Measurements from ENCODE around the gene RIOK3.
A peak's percentile ranks its signal among the peaks of the same experiment; 100 is the strongest.
"Not testable (repeated sequence)": the region's sequence is repeated elsewhere in the genome, so short reads cannot be mapped to it uniquely, and the experiment has no call there.

RIOK3 gene, protein sequence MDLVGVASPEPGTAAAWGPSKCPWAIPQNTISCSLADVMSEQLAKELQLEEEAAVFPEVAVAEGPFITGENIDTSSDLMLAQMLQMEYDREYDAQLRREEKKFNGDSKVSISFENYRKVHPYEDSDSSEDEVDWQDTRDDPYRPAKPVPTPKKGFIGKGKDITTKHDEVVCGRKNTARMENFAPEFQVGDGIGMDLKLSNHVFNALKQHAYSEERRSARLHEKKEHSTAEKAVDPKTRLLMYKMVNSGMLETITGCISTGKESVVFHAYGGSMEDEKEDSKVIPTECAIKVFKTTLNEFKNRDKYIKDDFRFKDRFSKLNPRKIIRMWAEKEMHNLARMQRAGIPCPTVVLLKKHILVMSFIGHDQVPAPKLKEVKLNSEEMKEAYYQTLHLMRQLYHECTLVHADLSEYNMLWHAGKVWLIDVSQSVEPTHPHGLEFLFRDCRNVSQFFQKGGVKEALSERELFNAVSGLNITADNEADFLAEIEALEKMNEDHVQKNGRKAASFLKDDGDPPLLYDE

DNA sequence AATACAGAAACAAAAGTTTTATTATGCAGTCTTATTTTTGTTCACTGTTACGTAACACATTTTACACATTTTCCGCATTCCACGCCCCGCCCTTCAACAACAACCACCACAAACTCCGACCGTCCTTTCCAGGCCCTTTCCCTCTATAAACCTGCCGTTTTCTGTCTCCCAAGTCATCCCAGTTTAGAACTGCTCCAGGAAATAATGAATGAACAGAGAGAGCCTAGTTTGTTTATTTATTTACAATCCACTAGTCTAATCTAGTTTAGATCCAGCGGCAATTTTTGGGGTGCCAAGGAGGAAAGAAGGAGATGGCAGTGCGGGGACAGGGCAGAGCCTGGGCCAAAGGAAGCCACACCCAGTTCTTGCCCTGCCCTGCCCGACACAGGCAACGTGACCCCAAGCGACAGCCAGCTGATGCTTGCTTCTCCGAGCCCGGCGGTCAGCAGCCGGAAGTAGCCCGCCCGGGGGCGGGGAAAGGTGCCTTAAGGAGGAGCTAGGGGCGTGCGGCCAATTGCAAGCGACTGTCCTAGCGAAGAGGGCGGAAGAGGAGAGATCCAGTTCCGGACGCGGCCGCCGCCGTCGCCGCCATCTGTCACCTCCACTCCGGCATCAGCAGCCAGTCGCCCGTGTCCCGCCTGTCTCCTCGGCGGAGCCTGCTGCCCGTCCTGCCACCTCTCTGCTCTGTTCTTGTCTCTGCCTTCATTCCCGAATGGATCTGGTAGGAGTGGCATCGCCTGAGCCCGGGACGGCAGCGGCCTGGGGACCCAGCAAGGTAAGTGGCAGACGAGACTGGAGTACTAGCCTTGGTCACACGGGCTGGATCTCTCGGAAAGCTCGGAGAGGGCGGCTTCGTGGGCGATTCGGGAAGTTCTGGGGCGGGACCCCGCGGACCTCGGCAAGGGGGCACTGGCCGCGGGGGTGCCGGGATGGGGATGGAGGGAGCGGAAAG, at the start of gene RIOK3:
RIOK3 (plus strand) TSS at position 560 of the 952 bp plus-strand sequence; CDS start at position 713, 153 bp downstream.
- peak; percentile 75 to 79 for DNase-seq (ENCODE audit: low read depth in 2 of 2)

DNA sequence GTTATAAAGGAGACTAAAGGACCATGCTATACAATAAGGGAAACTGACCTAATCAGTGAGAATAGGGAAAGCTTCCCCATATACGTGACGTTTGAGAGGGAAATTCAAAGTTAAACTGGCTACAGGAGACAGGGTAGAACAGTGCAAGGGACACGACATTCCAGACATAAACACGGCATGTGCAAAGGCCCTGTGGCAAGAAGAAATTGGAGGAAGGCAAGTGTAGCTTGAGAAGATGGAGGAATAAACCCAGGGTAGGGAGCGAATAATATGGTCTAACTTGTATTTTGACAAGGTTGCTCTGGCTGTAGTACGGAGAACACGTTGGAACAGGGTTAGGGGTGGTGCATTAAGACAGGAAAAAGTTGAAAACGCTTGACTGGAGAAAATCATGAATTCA, 49.8 kb upstream of the RIOK3 start:
- DNase-seq (ENCODE audit: low read depth in 2 of 2): no peak

DNA sequence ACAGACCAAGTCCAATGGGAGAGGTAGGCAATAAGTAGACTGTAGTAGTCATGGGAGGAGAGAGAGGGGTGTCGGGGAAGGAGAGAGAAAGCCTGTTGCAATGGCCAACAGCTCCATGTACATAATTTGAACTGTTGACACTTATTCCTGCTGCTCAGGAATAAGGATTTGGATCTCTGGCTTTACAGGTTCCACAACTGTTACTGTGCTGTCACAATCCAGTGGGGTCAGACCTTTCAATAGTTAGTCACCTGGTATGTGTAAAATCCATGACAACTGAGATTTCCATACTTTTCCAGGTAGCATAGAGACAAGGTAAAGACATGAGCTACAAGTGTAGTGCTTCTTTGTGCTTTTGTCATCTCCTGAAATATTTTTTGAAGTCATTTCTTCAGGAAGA, 47.5 kb upstream of the RIOK3 start:
- DNase-seq (ENCODE audit: low read depth in 2 of 2): no peak

DNA sequence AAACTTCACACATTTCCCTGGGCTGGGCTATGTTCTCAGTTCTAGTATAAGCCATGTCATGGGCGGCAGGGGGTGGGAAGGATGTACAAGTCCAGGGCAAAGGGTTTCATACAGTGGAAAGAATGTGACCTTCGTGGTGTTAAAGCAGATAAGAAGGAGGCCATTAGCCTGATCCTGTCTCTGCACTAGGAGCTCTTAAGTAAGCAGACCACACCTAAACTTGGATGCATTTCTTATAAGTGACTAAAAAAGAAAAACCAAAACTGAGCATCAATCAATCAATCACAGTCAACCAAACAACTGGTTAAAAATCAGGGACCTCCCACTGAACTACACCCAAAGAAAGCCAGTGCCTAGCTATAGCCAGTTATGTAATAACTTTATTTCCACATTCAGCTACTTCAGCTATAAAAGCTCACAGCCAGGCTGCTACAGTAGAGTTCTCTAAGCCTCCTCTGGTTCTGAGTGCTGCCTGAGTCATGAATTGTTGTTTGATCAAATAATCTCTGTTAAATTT, 46.8 kb upstream of the RIOK3 start:
- DNase-seq (ENCODE audit: low read depth in 2 of 2): no peak

DNA sequence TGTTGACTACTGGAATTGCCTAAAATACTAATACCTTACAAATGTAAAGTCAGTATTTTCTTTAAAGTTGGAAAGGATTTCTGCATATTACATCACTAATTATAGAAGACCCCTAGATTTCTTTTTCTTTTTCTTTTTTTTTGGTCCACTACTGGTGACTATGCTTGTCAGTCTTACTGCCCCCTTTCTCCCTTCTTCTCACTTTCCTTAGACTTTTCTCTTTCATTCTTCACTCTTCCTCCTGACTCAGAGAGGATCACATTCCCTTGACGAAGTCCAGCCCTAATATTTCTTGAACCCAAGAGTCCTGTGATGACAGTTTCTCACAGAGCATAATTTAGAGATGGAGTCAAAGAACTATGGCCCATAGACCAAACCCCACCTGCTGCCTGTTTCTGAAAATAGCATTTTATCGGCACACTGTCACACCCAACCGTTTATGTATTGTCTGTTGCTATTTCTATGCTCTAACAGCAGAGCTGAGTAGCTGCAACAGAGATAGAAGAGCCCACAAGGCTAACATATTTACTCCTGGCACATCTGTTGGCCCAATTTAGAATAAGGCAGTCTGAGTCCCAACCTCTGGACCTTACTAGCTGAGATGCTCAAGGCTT, 40.6 kb upstream of the RIOK3 start:
- no peak for DNase-seq (ENCODE audit: low read depth in 2 of 2)

DNA sequence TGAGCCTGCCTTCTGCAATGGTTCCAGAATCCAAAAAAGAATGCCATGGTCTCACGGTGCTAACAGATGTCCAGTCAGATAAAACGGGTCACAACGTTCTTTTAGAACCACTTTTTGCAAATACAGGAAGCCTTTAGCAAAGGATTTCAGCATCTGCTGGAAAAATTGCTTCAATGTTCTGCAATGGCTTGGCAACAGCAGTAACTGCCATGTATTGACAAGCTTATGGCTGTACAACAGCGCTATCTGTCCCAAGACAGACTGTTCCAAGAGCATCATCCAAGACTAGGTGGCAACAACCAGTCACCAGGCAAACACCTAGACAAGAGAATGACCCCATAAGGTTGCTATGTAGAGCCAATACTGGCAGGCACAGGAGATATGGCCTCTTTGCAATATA, 37.6 kb upstream of the RIOK3 start:
- no peak for DNase-seq (ENCODE audit: low read depth in 2 of 2)

DNA sequence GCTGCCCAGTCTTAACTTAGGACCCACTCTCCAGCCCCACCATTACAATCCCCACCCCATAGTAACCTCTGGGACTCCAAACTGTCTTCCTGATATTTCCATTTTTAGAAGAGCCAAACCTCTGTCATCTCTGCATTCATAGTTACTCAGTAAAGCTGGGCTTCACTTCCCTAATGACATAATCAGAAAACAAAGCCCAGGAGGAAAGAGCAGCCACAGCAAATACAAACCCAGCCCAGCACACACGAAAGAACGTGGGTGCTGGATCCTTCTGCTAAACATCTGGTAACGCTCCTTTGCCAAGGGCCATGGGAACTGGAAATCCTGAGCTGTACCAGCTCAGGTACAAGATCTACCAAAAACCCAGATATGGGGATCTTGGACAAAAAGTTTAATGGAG, 36.8 kb upstream of the RIOK3 start:
- no peak for DNase-seq (ENCODE audit: low read depth in 2 of 2)

DNA sequence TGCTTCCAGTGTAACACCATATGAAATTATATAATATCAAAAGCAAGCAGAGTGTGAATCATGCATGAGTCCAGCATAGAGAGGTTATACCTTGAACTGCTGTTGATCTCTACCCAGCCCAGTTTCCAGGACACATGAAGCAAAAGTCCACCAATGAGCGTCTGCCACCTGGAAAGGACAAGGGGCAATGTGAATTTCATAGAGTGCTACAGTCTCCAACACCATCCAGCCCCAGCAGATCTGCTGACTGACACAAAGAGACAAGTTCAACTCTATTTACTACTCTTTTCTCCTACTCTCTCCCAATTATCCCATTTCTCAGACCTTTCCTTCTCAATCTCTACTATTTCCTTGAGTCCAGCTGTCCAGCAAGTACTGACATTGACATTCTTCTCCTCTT, 31.8 kb upstream of the RIOK3 start:
- DNase-seq (ENCODE audit: low read depth in 2 of 2): no peak

DNA sequence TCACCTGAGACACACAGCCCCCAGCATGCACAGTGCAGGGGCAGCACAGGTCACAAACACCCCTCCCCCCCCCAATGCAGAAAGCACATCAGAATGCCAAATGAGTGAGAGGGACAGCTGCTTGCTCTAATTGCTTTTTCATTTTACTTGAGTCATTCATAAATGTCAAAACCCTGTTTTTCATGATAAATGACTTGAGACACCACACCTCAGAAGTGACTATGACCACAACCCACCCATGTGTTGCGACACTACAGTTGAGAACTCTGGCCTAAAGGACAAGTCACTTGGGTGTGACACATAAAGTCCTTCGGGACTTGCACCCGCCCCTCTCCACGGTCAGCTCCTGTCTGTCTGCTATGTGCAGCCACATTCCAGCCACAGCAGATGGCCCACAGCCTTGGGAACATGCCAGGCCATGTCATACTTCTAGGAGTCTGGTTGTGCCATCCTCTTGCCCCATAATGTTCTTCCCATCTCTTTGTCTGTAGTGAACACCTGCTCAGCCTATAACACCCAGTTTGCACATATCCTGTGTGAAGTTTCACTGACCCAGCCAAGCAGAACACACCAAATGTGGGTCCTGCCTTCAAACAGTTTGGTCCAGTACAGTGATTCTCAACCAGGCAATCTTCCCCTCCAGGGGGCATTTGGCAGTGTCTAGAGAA, 30.2 kb upstream of the RIOK3 start:
- DNase-seq (ENCODE audit: low read depth in 2 of 2): no peak

DNA sequence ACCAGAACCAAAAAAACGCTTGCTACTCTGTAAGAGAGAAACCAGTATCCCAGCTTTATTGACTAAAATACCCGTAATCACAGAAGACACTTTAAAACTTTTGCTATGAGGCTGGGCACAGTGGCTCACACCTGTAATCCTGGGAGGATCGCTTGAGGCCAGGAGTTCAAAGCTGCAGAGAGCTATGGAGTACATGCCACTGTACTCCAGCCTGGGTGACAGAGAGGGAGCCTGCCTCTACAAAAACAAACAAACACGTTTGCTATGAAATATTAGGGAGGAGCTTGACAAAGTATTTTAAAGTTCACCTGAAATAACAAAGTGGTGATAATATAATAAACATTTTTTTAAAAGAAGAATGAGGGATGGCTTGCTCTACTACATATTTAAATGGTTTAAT, 28.5 kb upstream of the RIOK3 start:
- DNase-seq (ENCODE audit: low read depth in 2 of 2): no peak

DNA sequence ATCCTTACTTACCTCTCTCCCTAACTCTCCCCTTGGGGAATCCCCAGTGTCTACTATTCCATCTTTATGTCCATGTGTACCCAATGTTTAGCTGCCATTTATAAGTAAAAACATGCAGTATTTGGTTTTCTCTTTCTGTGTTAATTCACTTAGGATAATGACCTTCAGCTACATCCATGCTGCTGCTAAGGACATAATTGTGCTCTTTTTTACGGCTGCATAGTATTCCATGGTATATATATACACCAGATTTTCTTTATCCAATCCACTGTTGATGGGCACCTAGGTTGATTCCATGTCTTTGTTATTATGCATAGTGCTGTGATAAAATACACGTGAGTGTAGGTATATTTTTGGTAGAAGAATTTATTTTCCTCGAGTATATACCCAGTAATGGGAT, 24.3 kb upstream of the RIOK3 start:
- no peak for DNase-seq (ENCODE audit: low read depth in 2 of 2)

DNA sequence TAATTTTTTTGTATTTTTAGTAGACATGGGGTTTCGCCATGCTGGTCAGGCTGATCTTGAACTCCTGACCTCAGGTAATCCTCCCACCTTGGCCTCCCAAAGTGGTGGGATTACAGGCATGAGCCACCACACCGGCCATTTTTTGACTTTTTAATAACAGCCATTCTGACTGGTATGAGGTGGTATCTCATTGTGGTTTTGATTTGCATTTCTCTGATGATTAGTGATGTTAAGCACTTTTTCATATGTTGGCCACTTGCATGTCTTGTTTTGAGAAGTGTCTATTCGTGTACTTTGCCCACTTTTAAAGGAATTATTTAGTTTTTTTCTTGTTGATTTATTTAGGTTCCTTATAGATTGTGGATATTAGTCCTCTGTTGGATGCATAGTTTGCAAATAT, 23.5 kb upstream of the RIOK3 start:
- DNase-seq (ENCODE audit: low read depth in 2 of 2): not testable (repeated sequence)

DNA sequence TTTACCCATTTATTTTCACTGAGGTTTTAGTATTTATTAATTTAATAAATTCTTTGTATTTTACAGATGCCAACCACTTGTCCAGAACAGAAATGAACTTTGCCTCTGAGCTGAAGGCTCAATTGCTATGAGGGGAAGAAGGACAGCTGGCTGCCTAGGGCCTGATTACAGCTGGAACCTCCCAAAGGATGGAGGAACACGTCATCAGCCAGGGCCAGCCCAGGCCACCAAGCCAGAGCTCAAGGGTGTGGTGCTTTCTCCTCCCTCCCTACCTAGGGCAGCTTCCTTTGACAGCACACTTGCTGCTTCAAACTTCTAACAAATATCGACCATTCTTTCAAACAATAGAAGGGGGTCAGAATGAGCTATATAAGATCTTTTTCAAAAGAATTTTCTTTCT, 19.7 kb upstream of the RIOK3 start:
- DNase-seq (ENCODE audit: low read depth in 2 of 2): no peak

DNA sequence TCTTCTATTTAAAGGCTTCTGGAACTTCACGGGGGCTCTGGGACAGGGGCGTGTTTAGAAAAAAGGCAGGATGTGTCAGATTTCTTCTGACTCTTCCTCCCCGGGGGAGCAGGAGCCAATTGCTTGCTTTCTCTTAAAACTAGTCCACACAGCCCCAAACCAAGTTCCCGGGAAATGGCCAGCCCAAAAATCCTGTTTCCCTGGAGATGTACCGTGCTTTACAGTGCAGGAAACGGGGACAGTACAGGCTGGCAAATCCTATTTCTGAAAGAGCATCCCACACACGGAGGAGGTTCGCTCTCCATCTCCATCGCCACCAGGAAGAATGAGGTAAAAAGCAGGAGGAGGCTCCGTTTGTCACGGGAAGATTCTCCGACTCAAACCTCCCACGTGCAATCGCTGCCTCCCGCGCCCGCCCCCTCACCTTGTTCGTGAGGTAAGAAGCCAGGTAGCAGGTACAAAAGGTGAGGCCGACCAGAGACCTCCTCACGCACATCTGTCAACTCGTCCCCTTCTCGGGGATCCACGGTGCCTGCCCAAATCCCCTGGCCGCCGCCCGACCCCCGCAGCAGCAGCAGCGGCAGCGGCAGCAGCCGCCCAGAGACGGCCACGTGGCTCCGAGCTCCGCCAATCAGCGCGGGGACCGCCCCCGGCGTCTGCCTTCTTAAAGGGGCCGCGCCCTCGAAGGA, 15.6 kb upstream of the RIOK3 start:
- peak; percentile 54 to 59 for DNase-seq (ENCODE audit: low read depth in 2 of 2)

DNA sequence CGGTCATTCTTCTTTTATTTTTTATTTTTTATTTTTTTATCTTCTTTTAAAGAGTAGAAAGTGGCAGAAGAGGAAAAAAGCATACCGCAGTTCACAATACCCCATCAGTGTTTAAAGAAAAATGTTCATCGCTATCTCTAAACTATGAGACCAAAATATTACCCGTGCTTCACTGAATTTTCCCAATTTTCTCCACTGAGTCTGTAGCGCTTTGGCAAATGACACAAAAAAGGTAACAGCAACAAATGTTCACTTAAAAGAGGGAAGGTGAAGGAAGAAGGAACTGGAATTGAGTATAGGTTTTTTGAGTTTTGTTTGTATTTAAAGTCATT, 15.1 kb upstream of the RIOK3 start:
- no peak for DNase-seq (ENCODE audit: low read depth in 2 of 2)

DNA sequence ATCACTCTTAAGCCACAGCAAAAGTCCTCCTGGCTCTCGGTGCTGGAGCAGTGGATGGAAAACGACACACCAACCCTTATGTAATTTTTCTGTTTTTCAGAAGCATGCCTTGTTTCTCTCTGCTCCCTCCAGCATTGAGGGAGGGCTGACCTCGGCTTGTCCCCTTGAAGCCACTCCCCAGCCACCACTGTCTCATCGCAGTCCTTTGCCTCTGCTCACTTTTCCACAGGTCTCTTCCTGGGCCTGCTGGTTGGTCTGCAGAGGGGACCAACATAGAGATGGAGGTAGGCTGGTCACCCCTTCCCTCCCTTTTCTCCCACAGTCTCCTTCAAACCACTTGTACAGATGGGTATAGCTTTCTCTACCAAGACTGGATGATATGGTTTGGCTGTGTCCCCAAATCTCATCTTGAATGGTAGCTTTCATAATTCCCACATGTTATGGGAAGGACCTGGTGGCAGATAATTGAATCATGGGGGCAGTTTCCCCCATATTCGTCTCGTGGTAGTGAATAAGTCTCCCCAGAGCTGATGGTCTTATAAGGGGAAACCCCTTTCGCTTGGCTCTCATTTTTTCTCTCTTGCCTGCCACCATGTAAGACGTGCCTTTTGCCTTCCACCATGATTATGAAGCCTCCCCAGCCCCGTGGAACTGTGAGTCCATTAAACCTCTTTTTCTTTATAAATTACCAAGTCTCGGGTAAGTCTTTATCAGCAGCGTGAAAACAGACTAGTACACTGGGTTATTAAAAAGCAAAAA, 14.3 kb upstream of the RIOK3 start:
- no peak for DNase-seq (ENCODE audit: low read depth in 2 of 2)

DNA sequence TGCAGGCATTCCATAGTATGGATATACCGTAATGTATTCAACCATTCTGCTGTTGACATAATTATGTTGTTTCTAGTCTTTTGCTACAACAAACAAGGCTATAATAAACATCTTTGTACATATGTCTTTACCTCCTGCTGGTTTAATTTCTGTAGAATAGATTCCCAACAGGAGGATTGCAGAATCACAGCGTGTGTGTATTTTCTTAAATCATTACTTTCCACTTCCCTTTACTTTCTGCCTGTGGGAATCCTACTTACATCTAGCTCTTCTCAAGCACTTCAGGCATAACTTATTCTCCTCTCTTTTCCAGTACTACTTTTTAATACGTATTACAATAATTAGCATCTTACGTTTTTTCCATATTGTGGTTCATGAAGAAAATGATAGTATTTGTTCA, 13.0 kb upstream of the RIOK3 start:
- no peak for DNase-seq (ENCODE audit: low read depth in 2 of 2)

DNA sequence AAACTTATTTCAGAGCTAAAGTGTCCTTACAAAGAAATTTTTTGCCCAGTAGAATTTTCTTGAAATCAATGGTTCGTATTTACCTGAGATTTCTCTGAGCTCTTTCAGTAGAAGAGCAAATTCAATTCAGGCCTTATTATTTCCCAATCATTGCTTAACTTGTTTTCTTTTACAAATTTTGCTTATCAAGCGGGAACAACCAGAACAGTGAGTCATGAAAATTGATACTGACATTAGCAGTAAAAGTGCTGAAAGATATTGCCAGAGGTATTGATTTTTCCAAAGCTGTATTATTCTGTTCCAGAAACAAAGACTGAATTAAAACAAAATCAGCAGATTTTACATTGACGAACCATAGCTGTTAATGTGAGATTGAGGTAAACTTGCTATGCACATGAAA, 10.1 kb upstream of the RIOK3 start:
- no peak for DNase-seq (ENCODE audit: low read depth in 2 of 2)

DNA sequence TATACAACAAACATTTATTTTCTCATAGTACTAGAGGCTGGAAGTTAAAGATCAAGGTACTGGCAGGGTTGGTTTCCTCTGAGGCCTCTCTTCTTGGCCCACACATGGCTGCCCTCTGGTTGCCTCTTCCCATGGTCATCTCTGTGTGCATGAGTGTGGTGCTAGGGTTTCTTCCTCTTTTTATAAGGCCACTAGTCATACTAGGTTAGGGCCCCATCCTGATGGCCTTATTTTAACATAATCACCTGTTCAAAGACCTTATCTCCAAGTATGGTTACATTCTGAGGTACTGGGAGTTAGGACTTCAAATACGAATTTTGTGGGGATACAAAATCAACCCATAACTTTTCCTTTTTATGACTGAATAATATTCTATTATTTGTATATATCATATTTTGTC, 4.8 kb upstream of the RIOK3 start:
- no peak for DNase-seq (ENCODE audit: low read depth in 2 of 2)

DNA sequence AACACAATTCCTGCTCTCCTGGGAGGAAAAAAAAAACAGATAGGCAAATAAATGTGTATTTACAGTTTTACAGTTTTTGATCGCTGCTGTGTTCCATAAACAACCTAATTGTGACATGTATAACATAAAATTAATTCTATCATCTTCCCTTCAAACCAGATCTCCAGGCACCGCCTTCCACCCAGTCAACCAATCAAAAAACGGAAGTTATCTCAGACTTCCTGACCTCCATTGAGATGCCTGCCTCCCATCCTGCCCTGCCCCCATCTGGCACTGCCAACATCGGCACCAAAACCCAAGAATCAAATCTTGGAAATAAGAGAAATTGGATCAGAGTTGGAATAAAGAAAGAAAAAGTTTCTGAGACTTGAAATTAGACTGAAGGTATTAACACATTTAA, 3.1 kb upstream of the RIOK3 start:
- DNase-seq (ENCODE audit: low read depth in 2 of 2): no peak
